Measurements from ENCODE around the gene TBC1D10B. TPM values are rescaled to one million over a fixed set of nuclear protein-coding genes. Genes with fewer than 3 reads are reported as not detected.

Gene TBC1D10B
- total and polyA plus RNA-seq, 9 of the 15 experiments (the other 6 are each of a cell fraction or from before 2014, with no cell fraction given) = 2.2 to 55.4 (median 17.5) TPM

GRCh38 chr16:30348113-30348512 lies 22.2 kb downstream of the TBC1D10B start (continued):
- TF ChIP-seq ATF6 (CRISPR knock-in tag; IDR thresholded peaks at IDR 0.05) (no peak), MAFK (IDR thresholded peaks at IDR 0.05; ENCODE audit: low read length) (no peak), ZBTB26 (CRISPR knock-in tag; IDR thresholded peaks at IDR 0.05) (no peak), STAT6 (CRISPR knock-in tag; IDR thresholded peaks at IDR 0.05) (no peak)

- no peaks in the 10 kb centered on the region for H4K20me1 ChIP-seq (replicated peaks; ENCODE audit: control insufficient read depth, insufficient read depth, low read length)
- CTCF ChIA-PET (ENCODE audit: low intra/inter-chr PET ratio) = no interaction called here
- in situ Hi-C loops (cut with MboI) = no loop called here
- H3K9ac ChIP-seq (ENCODE audit: insufficient read depth in 1 of 2, low read depth in 2 of 2, low read length in 2 of 2) = no peak overlapping the region
- H3K9me3 ChIP-seq (replicated peaks; ENCODE audit: control insufficient read depth, insufficient read depth, low read depth, low read length) = no peaks in the 10 kb centered on the region
- H3K4me3 ChIP-seq = no peak overlapping the region
- no peak overlapping the region for H3K27ac ChIP-seq (ENCODE audit: extremely low read depth, low read depth, low read length)
- ATAC-seq = no peak
- no peak overlapping the region for H2AFZ ChIP-seq (ENCODE audit: low read depth, low read length)
- no TSS peak for BruUV-seq (replicated peaks)
- TF ChIP-seq SNRNP70 (optimal IDR thresholded peaks at IDR 0.05; ENCODE audit: low read depth, low read length) (no peak), ILF3 (IDR thresholded peaks at IDR 0.05; ENCODE audit: borderline replicate concordance) (no peak), TCF7L2 (IDR thresholded peaks at IDR 0.05; ENCODE audit: low read depth, low read length) (no peak), CREB3 (tag; conservative IDR thresholded peaks at IDR 0.05; ENCODE audit: low read depth) (no peak), ZBTB12 (CRISPR knock-in tag; IDR thresholded peaks at IDR 0.05) (no peak)
- POLR2A ChIA-PET = interaction anchor here (0.5 to 0.6 kb wide), 2 partner anchors 12 to 285 kb away, joined by 3 read pairs; no protein-coding TSS in a partner anchor
- peaks cover 0 to 10% of the 10 kb centered on the region in 2 experiments; a peak in 1 of 5 replicates for H3K4me1 ChIP-seq (replicated peaks in 1 of 2; ENCODE audit: control insufficient read depth in 2 of 2, insufficient read depth in 2 of 2, low read length in 2 of 2)
- FAIRE-seq = no peak
- no peaks in the 10 kb centered on the region for H3K27me3 ChIP-seq (ENCODE audit: control insufficient read depth in 2 of 2, insufficient read depth in 2 of 2, low read length in 2 of 2)
- intact Hi-C loops (cut with micrococcal nuclease) = no loop called here
- H3K9me1 ChIP-seq (ENCODE audit: control insufficient read depth, insufficient read depth, low read length) = no peaks in the 10 kb centered on the region
- peaks cover 12% of the 10 kb centered on the region; the same call in 2 of the 3 replicates for H3K36me3 ChIP-seq (ENCODE audit: control insufficient read depth, insufficient read depth, low read length)
- WGBS (ENCODE audit: insufficient coverage, low coverage, missing lambda C conversion rate) = 21% methylated on average over 3 of the region's 3 CpGs
- no peaks in the 10 kb centered on the region for H3K79me2 ChIP-seq (ENCODE audit: control insufficient read depth, insufficient read depth, low read length)
- H3K4me2 ChIP-seq (ENCODE audit: insufficient read depth, low read length) = no peak overlapping the region
- no peak for DNase-seq (ENCODE audit: extremely low read depth in 1 of 4, low spot score in 3 of 4)
Observed at GRCh38 chr16:30346286-30346685, 24.0 kb downstream of the TBC1D10B start.

Measured in K562 (cell line).